Measurements from ENCODE around the gene DYNLT4. TPM values are rescaled to one million over a fixed set of nuclear protein-coding genes. Genes with fewer than 3 reads are reported as not detected.
"Not testable (repeated sequence)": the region's sequence is repeated elsewhere in the genome, so short reads cannot be mapped to it uniquely, and the experiment has no call there.

DYNLT4 gene
- total RNA-seq, 4 donors from 2014 or later = 2.4 TPM; not detected in 3

DNA sequence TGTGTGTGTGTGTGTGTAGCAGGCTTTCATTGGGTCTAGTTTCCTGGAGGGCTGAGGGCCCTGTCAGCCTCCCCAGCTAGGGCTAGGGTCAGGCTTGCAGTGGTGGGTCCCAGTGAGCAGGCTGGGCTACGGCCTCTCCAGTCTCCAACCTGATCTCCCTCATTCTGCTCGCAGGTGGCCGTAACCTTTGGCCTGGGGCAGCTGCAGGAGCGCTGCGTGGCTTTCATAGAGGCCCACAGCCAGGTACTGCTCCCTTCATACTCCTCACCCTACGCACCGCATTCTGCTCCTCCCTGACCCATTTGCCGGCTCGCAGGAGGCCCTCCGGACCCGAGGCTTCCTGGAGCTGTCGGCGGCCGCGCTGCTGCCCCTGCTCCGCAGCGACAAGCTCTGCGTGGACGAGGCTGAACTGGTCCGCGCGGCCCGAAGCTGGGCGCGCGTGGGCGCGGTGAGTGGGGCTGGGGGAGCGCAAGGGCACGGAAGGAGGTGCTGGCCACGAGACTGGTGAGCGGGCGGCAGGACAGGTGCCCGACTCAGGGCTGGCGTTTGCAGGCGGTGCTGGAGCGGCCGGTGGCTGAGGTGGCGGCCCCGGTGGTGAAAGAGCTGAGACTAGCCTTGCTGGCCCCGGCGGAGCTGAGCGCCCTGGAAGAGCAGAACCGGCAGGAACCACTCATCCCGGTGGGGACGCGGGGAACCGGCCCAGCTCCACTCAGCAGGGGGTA lies 5.8 kb upstream of the DYNLT4 start:
- no peak overlapping the region for H3K4me3 ChIP-seq (ENCODE audit: low read depth, poor library complexity, severe bottlenecking)
- WGBS, 2 donors = 69 to 80% methylated on average over 46 of the region's 48 CpGs
- TF ChIP-seq, protein P1, sequence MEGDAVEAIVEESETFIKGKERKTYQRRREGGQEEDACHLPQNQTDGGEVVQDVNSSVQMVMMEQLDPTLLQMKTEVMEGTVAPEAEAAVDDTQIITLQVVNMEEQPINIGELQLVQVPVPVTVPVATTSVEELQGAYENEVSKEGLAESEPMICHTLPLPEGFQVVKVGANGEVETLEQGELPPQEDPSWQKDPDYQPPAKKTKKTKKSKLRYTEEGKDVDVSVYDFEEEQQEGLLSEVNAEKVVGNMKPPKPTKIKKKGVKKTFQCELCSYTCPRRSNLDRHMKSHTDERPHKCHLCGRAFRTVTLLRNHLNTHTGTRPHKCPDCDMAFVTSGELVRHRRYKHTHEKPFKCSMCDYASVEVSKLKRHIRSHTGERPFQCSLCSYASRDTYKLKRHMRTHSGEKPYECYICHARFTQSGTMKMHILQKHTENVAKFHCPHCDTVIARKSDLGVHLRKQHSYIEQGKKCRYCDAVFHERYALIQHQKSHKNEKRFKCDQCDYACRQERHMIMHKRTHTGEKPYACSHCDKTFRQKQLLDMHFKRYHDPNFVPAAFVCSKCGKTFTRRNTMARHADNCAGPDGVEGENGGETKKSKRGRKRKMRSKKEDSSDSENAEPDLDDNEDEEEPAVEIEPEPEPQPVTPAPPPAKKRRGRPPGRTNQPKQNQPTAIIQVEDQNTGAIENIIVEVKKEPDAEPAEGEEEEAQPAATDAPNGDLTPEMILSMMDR (IDR thresholded peaks at IDR 0.05) = no peak
- TF ChIP-seq POLR2A (IDR thresholded peaks at IDR 0.05) = no peak
- DNase-seq (ENCODE audit: low spot score in 2 of 2) = peak in 1 of 2 donors; percentile 89
- intact Hi-C loops (cut with DNase I; ENCODE audit: low total_unique reads) = no loop called here

GRCh38 chr1:44811234-44811633 lies 4.1 kb upstream of the DYNLT4 start:
- intact Hi-C loops (cut with DNase I; ENCODE audit: low total_unique reads) = no loop called here
- peak in 1 of 2 donors; percentile 73 for DNase-seq (ENCODE audit: low spot score in 2 of 2)
- H3K4me3 ChIP-seq (ENCODE audit: low read depth, poor library complexity, severe bottlenecking) = no peak overlapping the region
- WGBS, 2 donors = 68 to 74% methylated on average over 8 of the region's 8 CpGs
- TF ChIP-seq, protein P1 (IDR thresholded peaks at IDR 0.05) = no peak
- no peak for TF ChIP-seq POLR2A (IDR thresholded peaks at IDR 0.05)

DNA sequence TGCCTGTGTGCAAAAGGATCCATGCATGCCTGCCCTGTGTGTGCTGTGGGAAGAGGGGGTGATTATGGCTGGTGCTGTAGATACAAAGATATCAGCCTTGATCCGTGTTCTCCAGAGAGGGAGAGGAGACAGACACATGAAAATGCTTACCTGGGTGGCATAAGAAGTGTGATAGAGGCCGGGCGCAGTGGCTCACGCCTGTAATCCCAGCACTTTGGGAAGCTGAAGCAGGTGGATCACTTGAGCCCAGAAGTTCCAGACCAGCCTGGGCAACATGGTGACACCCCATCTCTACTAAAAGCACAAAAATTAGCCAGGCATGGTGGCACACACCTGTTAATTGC lies 3.6 kb upstream of the DYNLT4 start:
- H3K4me3 ChIP-seq (ENCODE audit: low read depth, poor library complexity, severe bottlenecking) = not testable (repeated sequence)

DNA sequence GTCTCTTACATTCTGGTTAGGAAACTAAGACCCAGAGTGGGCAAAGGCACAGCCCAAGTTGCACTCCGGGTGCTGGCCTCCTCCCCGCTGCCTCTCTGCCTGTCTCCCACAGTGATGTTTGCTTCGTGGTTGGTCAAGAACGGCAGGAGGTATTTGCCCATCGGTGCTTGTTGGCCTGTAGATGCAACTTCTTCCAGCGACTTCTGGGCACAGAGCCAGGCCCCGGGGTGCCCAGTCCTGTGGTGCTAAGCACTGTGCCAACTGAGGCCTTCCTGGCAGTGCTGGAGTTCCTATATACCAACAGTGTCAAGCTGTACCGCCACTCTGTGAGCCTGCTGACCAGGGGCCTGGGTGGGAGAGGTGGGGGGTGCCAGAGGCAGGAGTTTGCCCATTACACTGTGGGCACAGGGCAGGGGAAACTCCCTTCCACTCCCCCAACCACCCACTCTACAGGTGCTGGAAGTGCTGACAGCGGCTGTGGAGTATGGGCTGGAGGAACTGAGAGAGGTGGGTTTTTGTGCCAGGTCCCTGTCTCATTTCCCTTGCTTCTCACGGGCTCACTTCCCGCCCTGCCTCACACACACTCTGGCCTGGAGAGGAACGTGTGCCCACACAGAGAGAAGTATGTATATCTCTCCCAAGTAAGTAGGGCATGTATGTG lies 3.1 kb upstream of the DYNLT4 start:
- TF ChIP-seq POLR2A (IDR thresholded peaks at IDR 0.05) = no peak
- intact Hi-C loops (cut with DNase I; ENCODE audit: low total_unique reads) = no loop called here
- H3K4me3 ChIP-seq (ENCODE audit: low read depth, poor library complexity, severe bottlenecking) = no peak overlapping the region
- peak; percentile 71 to 95 for DNase-seq (ENCODE audit: low spot score in 2 of 2)
- WGBS, 2 donors = 20 to 34% methylated on average over 5 to 12 of the region's 12 CpGs

More for the DNA sequence above, 3.6 kb upstream of the DYNLT4 start:
- intact Hi-C loops (cut with DNase I; ENCODE audit: low total_unique reads) = not testable (repeated sequence)
- DNase-seq (ENCODE audit: low spot score in 2 of 2) = peak in 1 of 2 donors; percentile 76
- 80 to 81% methylated on average over 4 of the region's 4 CpGs for WGBS, 2 donors

DNA sequence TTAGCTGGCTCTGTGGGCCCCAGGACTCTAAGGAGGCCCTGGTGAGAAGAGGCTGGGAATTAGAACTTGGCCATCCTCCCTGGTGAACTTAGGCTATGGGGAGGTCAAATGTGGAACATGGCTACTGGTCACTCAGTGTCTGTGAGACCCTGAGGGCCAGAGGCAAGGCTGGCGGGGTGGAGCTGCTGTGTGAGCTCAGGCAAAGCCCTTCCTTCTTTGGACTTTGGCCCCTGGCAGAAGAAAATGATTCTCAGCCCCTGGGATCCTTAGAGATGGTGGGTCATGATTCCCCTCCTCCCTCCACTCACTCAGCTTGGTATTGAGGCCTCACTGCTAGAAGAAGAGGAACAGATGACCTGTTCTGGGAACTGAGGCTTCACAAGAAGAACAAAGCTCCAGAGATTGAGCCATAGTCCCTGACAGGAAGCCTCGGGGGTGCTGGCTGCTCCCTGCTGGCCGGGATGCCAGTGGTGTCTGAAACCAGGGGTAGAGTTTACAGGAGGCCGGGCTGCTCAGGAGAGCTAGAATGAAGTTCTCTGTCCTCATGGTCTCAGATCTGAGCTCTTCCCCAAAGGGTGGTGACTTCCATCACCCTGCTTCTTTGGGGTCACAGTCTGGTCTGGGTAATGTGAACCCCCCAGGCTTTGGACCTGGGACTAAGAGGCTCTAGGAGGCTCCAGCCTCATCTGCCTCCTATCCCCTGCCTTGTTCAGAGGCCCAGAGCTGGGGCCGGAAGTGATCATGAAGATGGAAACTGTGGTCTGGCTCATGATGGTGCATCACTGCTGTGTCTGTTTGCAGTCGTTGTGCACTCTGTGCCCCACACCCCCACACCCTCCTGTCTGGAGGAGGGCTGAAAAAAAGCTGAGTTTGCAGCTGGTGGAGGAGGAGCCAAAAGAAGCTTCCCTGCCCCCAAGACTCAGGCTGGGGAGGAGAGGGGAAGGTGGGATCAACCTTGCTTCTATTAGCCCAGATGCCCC lies 2.1 kb upstream of the DYNLT4 start:
- no peak overlapping the region for H3K4me3 ChIP-seq (ENCODE audit: low read depth, poor library complexity, severe bottlenecking)
- TF ChIP-seq, protein P1 (IDR thresholded peaks at IDR 0.05) = no peak
- no peak for TF ChIP-seq POLR2A (IDR thresholded peaks at IDR 0.05)
- peak; percentile 62 to 91 for DNase-seq (ENCODE audit: low spot score in 2 of 2)
- intact Hi-C loops (cut with DNase I; ENCODE audit: low total_unique reads) = no loop called here
- WGBS, 2 donors = 25 to 27% methylated on average over 6 of the region's 6 CpGs

GRCh38 chr1:44808063-44808937 lies 1.1 kb upstream of the DYNLT4 start, which contains the start of gene BTBD19:
Gene BTBD19, plus strand, starts transcription at chr1:44808523. Its CDS starts 298 bp downstream, at chr1:44808821.
- H3K4me3 ChIP-seq (ENCODE audit: low read depth, poor library complexity, severe bottlenecking) = no peak within 1 kb of the TSS
- 12 to 22% methylated on average over 14 to 23 of the region's 23 CpGs for WGBS, 2 donors
- TF ChIP-seq, protein P1 (IDR thresholded peaks at IDR 0.05) = no peak
- TF ChIP-seq POLR2A (IDR thresholded peaks at IDR 0.05) = no peak
- intact Hi-C loops (cut with DNase I; ENCODE audit: low total_unique reads) = no loop called here
- peak; percentile 77 to 97 for DNase-seq (ENCODE audit: low spot score in 2 of 2)
